Measurements from ENCODE around the gene MICU1. TPM values are rescaled to one million over a fixed set of nuclear protein-coding genes. Genes with fewer than 3 reads are reported as not detected.

The MICU1 gene
- total and polyA plus RNA-seq, 10 of the 15 experiments (the other 5 are each of a cell fraction or from before 2014, with no cell fraction given): 18.2 to 36.4 (median 22.2) TPM

DNA sequence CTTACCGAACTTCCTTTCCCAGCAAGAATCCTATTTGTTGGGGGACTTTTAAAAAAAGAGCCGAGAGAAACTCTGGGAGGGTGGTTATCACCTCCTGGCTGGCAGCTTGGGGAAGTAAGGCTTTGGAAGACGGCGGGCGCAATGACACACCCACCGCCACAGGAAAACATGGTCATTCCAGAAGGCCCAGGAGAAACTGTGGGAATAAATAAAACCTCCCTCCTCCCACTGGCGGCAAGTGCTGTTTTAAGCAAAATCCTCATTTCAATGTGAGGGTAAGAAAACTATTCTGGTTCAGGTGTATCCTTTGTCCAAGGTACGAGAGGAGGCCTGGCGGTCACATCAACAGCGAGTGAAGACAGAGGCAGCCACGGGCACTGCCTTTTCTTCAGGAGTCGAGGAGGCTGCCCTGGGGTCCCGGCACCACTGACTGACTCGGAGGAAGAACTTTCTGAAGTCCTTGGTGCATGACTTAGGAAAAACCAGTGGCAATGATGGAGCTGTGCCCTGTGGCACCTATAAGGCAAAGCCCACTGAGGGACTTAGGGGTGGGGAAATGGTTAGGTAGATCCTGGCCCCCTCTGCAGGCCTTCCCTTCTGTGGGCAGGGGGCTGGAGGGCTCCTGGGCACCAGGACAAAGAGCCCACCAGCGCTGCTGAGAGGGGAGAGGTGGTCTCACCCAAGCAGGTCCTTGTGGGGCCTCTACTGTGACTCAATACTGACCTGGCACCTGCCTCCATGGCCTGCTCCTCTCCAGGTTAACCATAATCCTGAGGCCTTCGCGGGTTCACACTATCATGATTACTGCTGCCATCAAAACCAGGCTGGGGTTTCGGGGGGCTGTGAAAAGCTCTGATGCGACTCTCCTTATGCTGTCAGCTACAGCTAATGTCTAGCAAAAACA is 292.5 kb downstream of the MICU1 start:
- in situ Hi-C loops (cut with MboI): loop anchor here (10.0 kb wide), 1 partner anchor 439 kb away; no protein-coding TSS in a partner anchor
- no peaks in the 10 kb centered on the region for H3K27me3 ChIP-seq (replicated peaks in 1 of 2; ENCODE audit: control insufficient read depth in 2 of 2, insufficient read depth in 2 of 2, low read length in 1 of 2)
- peaks cover 78% of the 10 kb centered on the region for H3K4me1 ChIP-seq (ENCODE audit: control insufficient read depth, insufficient read depth, low read length)
- peaks cover 15 to 21% of the 10 kb centered on the region in 2 experiments; a peak in 3 of 4 replicates for H3K36me3 ChIP-seq (ENCODE audit: control insufficient read depth in 2 of 2, insufficient read depth in 2 of 2, low read length in 1 of 2)
- no peaks in the 10 kb centered on the region; the same call in 1 of the 2 replicates for H3K79me2 ChIP-seq (ENCODE audit: control insufficient read depth, insufficient read depth, low read length)
- BruUV-seq (replicated peaks): no TSS peak
- CTCF ChIA-PET: interaction anchor here (0.6 to 16.6 kb wide), 18 partner anchors 12 to 437 kb away, joined by 3 to 275 read pairs (median 12); partner anchors contain the start of gene DDIT4
- peak overlapping the region; percentile 95 for H3K27ac ChIP-seq (ENCODE audit: control insufficient read depth, insufficient read depth)
- RAD21 ChIA-PET (ENCODE audit: unreplicated experiment): interaction anchor here (0.7 to 11.6 kb wide), 15 partner anchors 13 to 285 kb away, joined by 3 to 170 read pairs (median 18); partner anchors contain the start of genes ANAPC16, ASCC1 and DDIT4
- TF ChIP-seq, protein P1, sequence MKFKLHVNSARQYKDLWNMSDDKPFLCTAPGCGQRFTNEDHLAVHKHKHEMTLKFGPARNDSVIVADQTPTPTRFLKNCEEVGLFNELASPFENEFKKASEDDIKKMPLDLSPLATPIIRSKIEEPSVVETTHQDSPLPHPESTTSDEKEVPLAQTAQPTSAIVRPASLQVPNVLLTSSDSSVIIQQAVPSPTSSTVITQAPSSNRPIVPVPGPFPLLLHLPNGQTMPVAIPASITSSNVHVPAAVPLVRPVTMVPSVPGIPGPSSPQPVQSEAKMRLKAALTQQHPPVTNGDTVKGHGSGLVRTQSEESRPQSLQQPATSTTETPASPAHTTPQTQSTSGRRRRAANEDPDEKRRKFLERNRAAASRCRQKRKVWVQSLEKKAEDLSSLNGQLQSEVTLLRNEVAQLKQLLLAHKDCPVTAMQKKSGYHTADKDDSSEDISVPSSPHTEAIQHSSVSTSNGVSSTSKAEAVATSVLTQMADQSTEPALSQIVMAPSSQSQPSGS (IDR thresholded peaks at IDR 0.05; ENCODE audit: low read length): no peak
- TF ChIP-seq MEF2B (IDR thresholded peaks at IDR 0.05; ENCODE audit: partially characterized antibody, poor library complexity, severe bottlenecking) (no peak), HCFC1 (IDR thresholded peaks at IDR 0.05; ENCODE audit: low read length) (no peak), DPF2 (IDR thresholded peaks at IDR 0.05) (0 out of 2 replicates have a peak, but pooled peaks have one; percentile 25), POLR2A (IDR thresholded peaks at IDR 0.05; ENCODE audit: low read depth, low read length) (0 out of 2 replicates have a peak, but pooled peaks have one; percentile 9), NKRF (conservative IDR thresholded peaks at IDR 0.05) (no peak), CBX3 (IDR thresholded peaks at IDR 0.05; ENCODE audit: borderline replicate concordance, low read depth) (no peak), CBFB (IDR thresholded peaks at IDR 0.05; ENCODE audit: low read depth) (no peak), EP300 (IDR thresholded peaks at IDR 0.05; ENCODE audit: borderline replicate concordance in 1 of 2, control insufficient read depth in 1 of 2, low read depth in 2 of 2, low read length in 2 of 2) (no peak), MYB (IDR thresholded peaks at IDR 0.05; ENCODE audit: borderline replicate concordance, low read depth, low read length) (no peak), NR2F1 (conservative IDR thresholded peaks at IDR 0.05) (0 out of 2 replicates have a peak, but pooled peaks have one; percentile 30), MTA2 (IDR thresholded peaks at IDR 0.05; ENCODE audit: low read depth) (peak; percentile 21; the same call in 1 of the 2 replicates), TCF7 (IDR thresholded peaks at IDR 0.05; ENCODE audit: borderline replicate concordance) (no peak), SREBF1 (IDR thresholded peaks at IDR 0.05; ENCODE audit: low read length) (no peak), IKZF1 (conservative IDR thresholded peaks at IDR 0.05) (peak; percentile 9; the same call in 1 of the 2 replicates), BHLHE40 (IDR thresholded peaks at IDR 0.05; ENCODE audit: borderline replicate concordance in 1 of 2, low read depth in 2 of 2, low read length in 1 of 2) (peak in 1 of 2 experiments; percentile 28; a peak in 1 of 4 replicates)
- H3K4me2 ChIP-seq (ENCODE audit: control insufficient read depth, insufficient read depth): no peak overlapping the region
- H2AFZ ChIP-seq (ENCODE audit: control insufficient read depth, low read depth, low read length): no peak overlapping the region
- SMC1A ChIA-PET (ENCODE audit: uncharacterized antibody, unreplicated experiment): interaction anchor here (0.9 to 9.7 kb wide), 18 partner anchors 13 to 348 kb away, joined by 3 to 168 read pairs (median 13); partner anchors contain the start of genes ANAPC16, ASCC1 and DDIT4
- ATAC-seq: no peak
- no peak for DNase-seq (ENCODE audit: low read depth, low spot score)
- no peaks in the 10 kb centered on the region for H3K9me3 ChIP-seq (replicated peaks; ENCODE audit: control insufficient read depth, insufficient read depth, low read length)
- no peak overlapping the region for H3K4me3 ChIP-seq
- no peak for FAIRE-seq
- H4K20me1 ChIP-seq (ENCODE audit: control insufficient read depth, insufficient read depth): no peaks in the 10 kb centered on the region
- intact Hi-C loops (cut with micrococcal nuclease; ENCODE audit: unreplicated experiment): loop anchor here (2.0 kb wide), 1 partner anchor 115 kb away; no protein-coding TSS in a partner anchor
- no peak overlapping the region for H3K9ac ChIP-seq (ENCODE audit: control insufficient read depth, insufficient read depth, low read length)
- 94% methylated on average over 19 of the region's 19 CpGs for WGBS (ENCODE audit: insufficient coverage, insufficient replicate concordance, low lambda C conversion rate, missing lambda C conversion rate)
- POLR2A ChIA-PET: interaction anchor here (0.6 to 8.0 kb wide), 14 partner anchors 12 to 367 kb away, joined by 3 to 120 read pairs (median 7); partner anchors contain the start of genes ANAPC16, ASCC1 and DDIT4

All from GM12878 (cell line).